GM20000 (cell line): ENCODE data around the gene NCAPD3.
"Not testable (repeated sequence)": the region's sequence is repeated elsewhere in the genome, so short reads cannot be mapped to it uniquely, and the experiment has no call there.

Source experiments
- DNase-seq: peaks from one replicate; pipeline ENCODE4 v3.0.0; 2012; ENCODE audit warnings: low spot score
- CTCF ChIP-seq: IDR thresholded peaks from 2 replicates; pipeline ENCODE4 v1.5.1; 2012; ENCODE audit warnings: mild to moderate bottlenecking, control low read depth; ENCODE audit errors: extremely low read depth, missing control alignments

Gene NCAPD3

GRCh38 chr11:134124660-134125451, 98.9 kb downstream of the NCAPD3 start:
- TF ChIP-seq CTCF: no peak
- no peak for DNase-seq

GRCh38 chr11:134120921-134121526, 102.7 kb downstream of the NCAPD3 start:
- TF ChIP-seq CTCF: no peak
- DNase-seq: no peak

GRCh38 chr11:134120143-134120850, 103.5 kb downstream of the NCAPD3 start:
- DNase-seq: no peak
- TF ChIP-seq CTCF: no peak

- DNase-seq: no peak
Measured at GRCh38 chr11:134119094-134119493, 104.7 kb downstream of the NCAPD3 start.

GRCh38 chr11:134118006-134118405, 105.8 kb downstream of the NCAPD3 start:
- TF ChIP-seq CTCF: no peak
- DNase-seq: no peak

More at GRCh38 chr11:134119094-134119493, 104.7 kb downstream of the NCAPD3 start:
- no peak for TF ChIP-seq CTCF

GRCh38 chr11:134116210-134116609, 107.6 kb downstream of the NCAPD3 start:
- DNase-seq: no peak
- no peak for TF ChIP-seq CTCF

GRCh38 chr11:134113787-134114186, 110.0 kb downstream of the NCAPD3 start:
- not testable (repeated sequence) for DNase-seq
